Forelimb muscle (tissue), 1 donor: ENCODE results near the gene C1orf141. TPM values are rescaled to one million over a fixed set of nuclear protein-coding genes. Genes with fewer than 3 reads are reported as not detected.
"Not testable (repeated sequence)": the region's sequence is repeated elsewhere in the genome, so short reads cannot be mapped to it uniquely, and the experiment has no call there.

Experiments
- DNase-seq: peaks from one replicate; pipeline ENCODE4 v3.0.0-alpha.2; 2013; ENCODE audit warnings: low read depth
- polyA plus RNA-seq: library from polyadenylated mRNA; unstranded; fragments of 120-200 nt; gene quantifications from one replicate; pipeline ENCODE4 v1.2.1, GENCODE V29; 2013; ENCODE audit not compliant: insufficient read length

C1orf141 gene
- polyA plus RNA-seq: not detected

DNA sequence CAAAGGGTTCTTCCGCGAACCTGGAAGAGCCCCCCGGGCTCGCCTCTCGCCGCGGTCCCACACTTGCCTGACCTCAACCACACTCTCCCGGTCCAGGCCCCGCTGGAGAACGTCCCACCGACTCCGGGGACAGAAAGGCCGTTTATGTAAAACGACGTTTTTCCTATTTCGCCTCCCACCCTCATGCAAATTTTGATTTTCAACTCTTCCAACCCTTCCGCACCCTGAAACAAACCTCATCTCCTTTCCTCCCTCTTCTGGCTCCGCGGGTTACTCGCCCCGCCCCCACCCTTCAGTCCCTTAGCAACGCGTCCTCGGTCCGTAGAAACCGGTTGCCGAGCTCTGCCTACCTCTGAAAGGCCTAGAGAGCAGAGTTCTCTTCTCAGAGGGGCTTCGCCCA, at the start of gene C1orf141:
TSS of gene C1orf141 (minus strand) at position 276 of the 400 bp plus-strand sequence. CDS start 7,730 bp downstream, outside the sequence.
- DNase-seq: no peak

DNA sequence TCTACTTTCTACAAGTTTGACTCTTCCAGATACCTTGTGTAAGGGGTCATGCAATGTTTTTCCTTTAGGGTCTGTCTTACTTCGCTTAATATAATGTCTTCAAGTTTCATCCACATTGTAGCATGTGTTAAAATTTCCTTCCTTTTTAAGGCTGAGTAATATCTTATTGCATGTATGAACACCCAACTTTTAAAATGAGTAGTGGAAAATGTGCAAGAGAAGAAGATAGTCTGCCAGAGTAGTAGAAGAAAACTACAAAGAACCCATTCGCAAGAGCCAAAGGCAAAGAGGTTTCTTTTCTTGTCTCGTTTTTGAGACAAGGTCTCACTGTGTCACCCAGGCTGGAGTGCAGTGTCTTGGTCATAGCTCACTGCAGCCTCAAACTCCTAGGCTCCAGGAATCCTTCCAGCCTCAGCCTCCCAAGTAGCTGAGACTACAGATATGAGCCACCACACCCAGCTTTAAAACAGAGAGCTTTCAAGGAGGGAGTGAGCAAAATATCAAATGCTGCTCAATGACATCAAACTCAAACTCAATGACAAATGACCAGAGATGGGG, 40.8 kb upstream of the C1orf141 start:
- DNase-seq: no peak

GRCh38 chr1:67174716-67175284, 40.0 kb upstream of the C1orf141 start:
- DNase-seq: no peak

- no peak for DNase-seq
Measured at GRCh38 chr1:67173988-67174387, 39.2 kb upstream of the C1orf141 start.

GRCh38 chr1:67171978-67172377, 37.2 kb upstream of the C1orf141 start:
- no peak for DNase-seq

DNA sequence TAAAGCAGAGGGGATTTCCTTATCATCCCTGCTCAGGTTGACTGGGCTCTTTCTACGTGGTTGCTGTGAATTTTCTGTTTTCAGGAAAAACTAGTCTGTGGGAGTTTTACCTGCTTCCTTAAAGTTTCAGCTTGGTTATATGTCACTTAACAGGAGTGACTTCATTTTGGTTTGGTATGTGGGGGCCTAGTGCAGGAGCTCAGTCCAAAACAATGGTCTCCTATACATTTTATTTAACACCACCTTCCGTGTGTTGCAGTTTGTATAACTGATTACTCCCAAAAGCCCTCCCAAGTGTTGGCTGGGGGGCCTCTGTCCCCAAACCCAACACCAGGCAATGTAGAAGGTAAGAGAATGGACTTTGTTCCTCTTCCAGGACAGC, 36.8 kb upstream of the C1orf141 start:
- DNase-seq: no peak

GRCh38 chr1:67170751-67171573, 36.2 kb upstream of the C1orf141 start:
- DNase-seq: no peak

DNA sequence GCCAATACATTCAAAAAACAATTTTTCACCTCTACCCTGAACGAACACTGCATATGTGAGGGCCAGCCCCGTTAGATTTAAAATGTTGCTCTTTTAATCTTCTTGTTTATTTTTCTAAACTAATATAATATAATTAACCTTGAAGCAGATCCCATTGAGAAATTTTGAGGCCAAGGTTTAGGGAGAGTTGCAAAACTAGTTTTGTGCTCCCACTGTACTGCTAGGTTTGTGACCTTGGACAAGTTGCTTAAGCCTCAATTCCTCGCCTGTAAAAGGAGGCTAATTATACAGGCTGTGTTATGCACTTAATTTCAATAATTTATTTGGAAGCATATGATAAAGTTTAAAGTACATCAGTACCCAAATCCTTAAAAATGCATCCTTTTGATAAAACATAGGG, 35.2 kb upstream of the C1orf141 start:
- no peak for DNase-seq

- no peak for DNase-seq
Measured at GRCh38 chr1:67169496-67169895, 34.7 kb upstream of the C1orf141 start.

- DNase-seq: no peak
Measured at GRCh38 chr1:67166196-67166595, 31.4 kb upstream of the C1orf141 start, which contains the start of gene IL23R. TSS of gene IL23R (plus strand) at chr1:67166454. CDS start at chr1:67168121, 1,667 bp downstream.

DNA sequence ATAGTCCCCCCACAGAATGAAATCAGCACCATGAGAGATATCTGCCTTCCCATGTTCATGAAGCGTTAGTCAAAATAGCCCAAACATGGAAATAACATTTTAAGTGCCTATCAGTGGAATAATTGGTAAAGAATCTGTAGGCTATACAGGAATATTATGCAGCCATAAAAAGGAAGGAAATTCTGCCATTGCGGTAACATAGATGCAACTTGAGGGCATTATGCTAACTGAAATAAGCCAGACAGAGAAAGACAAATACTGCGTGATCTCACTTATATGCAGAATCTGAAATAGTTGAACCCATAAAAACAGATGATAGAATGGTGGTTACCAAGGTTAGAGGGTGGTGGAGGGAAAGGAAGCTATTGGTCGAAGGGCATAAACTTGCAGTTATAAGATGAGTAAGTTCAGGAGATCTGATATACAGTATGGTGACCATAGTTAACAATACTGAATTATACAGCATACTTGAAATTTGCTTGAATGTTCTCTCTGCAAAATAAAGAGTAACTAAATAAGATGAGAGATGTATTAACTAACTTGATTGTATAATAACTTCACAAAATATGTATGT, 30.8 kb upstream of the C1orf141 start:
- DNase-seq: no peak

GRCh38 chr1:67162954-67163353, 28.2 kb upstream of the C1orf141 start:
- DNase-seq: no peak

DNA sequence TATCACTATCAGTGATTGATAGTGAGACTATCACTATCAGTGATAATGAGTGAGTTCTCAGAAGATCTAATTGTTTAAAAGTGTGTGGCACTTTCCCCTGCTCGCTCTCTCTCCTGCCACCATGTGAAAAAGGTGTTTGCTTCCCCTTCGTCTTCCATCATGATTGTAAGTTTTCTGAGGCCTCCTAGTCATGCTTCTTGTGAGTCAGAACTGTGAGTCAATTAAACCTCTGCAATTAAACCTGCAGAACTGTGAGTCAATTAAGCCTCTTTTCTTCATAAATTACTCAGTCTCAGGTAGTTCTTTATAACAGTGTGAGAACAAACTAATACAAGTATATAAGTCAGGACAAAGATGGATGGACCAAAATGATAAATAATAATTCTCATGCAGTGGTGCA, 24.5 kb upstream of the C1orf141 start:
- no peak for DNase-seq

- DNase-seq: no peak
Measured at GRCh38 chr1:67158401-67158800, 23.6 kb upstream of the C1orf141 start.

GRCh38 chr1:67150931-67151330, 16.2 kb upstream of the C1orf141 start:
- DNase-seq: no peak

DNA sequence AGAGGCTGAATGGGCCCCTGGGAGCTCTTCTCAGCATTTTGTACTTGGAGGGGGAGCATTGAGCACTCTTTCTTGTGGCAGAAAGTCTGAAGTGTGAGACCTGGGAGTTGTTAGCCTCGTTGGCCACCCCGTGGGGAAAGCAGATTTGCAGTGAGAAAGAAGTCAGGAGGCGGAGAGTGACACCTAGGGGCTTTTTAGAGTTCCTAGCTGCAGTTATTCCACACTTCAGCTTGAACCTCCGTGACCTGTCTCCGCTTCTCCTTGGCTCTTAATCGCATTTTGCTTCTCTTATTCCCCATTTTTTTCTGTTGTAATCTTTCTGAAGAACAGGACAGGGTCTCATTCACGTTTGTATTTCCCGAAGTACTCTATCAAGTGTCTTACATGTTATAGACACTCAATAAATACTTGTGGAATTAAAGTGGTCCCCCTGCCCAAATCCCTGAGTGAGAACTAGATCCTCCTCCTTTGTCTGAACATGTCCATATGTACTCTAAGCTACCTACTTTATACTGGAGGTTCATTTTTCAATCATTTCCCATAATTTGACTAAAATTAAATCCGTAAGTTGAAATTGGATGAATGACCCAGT, 14.5 kb upstream of the C1orf141 start:
- DNase-seq: peak; percentile 44

DNA sequence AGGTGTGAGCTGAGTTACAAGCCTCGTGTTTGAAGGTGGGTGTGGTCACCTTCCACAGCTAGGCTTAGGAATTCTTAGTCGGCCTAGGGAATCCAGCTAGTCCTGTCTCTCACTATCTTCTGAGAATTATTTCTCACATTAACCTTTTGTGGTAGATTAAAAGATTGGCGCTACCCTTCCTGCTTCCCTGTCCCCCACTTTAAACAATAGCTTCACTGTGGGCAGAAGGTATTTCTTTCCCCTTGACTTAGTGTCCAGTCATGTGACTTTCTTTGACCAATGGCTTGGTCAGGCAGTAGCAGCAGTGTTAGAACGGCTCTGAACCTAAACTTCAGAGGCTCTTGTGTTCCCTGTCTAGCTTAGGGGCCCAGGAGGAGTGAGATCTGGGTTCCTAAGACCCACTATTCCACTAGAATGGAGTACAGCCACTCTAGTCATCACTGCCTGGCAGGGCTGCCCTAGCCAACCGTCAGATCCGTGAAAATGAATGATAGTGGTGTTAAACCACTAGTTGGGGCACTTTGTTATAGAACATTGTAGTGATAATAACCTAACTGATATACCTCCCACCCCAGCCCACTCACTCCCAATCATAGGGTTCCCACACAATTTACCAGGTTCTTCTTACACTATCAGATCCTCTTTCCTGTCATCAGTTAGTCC, 13.9 kb upstream of the C1orf141 start:
- DNase-seq: no peak

DNA sequence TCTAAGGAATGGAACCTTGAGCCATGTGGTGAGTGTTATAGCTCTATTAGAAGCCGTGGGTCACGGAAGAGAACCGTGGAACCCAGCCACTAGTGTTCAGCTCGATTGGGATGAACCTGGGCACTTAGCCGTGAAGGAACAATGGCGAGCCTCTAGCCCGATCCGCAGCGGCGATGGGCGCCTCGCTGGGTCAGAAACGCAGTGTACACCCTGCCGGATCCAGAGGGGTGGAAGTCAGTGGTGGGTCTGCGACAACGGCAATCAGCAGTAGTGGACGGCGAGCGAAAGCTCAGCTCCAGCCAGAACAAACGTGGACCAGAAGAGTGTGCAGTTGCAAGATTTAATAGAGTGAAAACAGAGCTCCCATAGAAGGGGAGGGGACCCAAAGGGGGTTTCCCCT, 13.2 kb upstream of the C1orf141 start:
- not testable (repeated sequence) for DNase-seq

DNA sequence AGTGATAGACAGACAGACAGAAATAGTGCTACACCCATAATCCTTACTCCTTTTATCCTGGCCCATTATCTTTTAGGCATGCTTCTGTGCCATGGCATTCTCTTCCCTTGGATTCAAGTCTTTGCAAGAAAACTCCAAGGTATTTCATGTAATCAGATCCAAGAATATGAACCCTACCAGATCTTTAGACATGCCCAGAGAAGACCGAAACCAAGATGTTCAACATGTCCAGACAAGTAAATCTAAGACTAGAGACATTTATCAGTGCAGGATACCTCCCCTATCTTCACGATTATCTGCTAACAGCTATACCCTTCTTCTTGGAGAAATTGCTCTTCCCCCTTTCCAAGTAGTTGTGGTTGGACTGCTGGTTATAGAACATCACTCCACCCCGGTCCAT, 11.8 kb upstream of the C1orf141 start:
- DNase-seq: no peak

GRCh38 chr1:67146101-67146500, 11.3 kb upstream of the C1orf141 start:
- DNase-seq: no peak

DNA sequence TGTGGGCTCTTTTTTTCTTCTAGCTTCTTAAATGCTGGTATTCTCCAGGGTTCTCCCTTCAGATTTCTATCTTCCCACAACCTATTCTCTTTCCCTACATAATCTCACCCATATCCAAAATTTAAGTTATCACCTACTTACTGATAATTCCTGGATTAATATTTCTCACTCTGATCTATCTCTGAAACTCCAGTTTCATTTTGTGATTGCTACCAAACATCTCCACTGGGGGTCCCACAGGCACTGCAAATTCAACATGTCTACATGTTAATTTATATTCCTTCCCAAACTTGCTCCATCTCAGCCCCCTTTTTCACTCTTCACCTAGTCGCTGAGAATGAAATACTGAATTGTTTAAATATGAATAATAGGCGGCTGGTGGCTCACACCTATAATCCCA, 9.9 kb upstream of the C1orf141 start:
- no peak for DNase-seq

- DNase-seq: no peak
Measured at GRCh38 chr1:67143966-67144365, 9.2 kb upstream of the C1orf141 start.
